ENCODE measurements around the gene ZNF697.

Gene ZNF697

GRCh38 chr1:119675349-119676345, 27.6 kb upstream of the ZNF697 start:
- peak; percentile 85 for DNase-seq (ENCODE audit: extremely low read depth, low read depth)
- peak overlapping the region; percentile 29 for H3K4me3 ChIP-seq (replicated peaks; ENCODE audit: low read depth, low read length)
- TF ChIP-seq CTCF (IDR thresholded peaks at IDR 0.05; ENCODE audit: low read depth, low read length, missing control alignments), result peak; percentile 83

- no peak for TF ChIP-seq CTCF (IDR thresholded peaks at IDR 0.05; ENCODE audit: low read depth, low read length, missing control alignments)
- DNase-seq (ENCODE audit: extremely low read depth, low read depth), result no peak
- H3K4me3 ChIP-seq (replicated peaks; ENCODE audit: low read depth, low read length), result no peak overlapping the region
Observed at GRCh38 chr1:119674835-119675289, 26.8 kb upstream of the ZNF697 start.

GRCh38 chr1:119674111-119674526, 26.1 kb upstream of the ZNF697 start:
- no peak overlapping the region for H3K4me3 ChIP-seq (replicated peaks; ENCODE audit: low read depth, low read length)
- TF ChIP-seq CTCF (IDR thresholded peaks at IDR 0.05; ENCODE audit: low read depth, low read length, missing control alignments), result no peak
- DNase-seq (ENCODE audit: extremely low read depth, low read depth), result no peak

- no peak overlapping the region for H3K4me3 ChIP-seq (replicated peaks; ENCODE audit: low read depth, low read length)
- no peak for DNase-seq (ENCODE audit: extremely low read depth, low read depth)
- TF ChIP-seq CTCF (IDR thresholded peaks at IDR 0.05; ENCODE audit: low read depth, low read length, missing control alignments), result no peak
Observed at GRCh38 chr1:119673171-119673940, 25.3 kb upstream of the ZNF697 start.

GRCh38 chr1:119670898-119671297, 22.8 kb upstream of the ZNF697 start:
- TF ChIP-seq CTCF (IDR thresholded peaks at IDR 0.05; ENCODE audit: low read depth, low read length, missing control alignments), result no peak
- H3K4me3 ChIP-seq (replicated peaks; ENCODE audit: low read depth, low read length), result no peak overlapping the region
- DNase-seq (ENCODE audit: extremely low read depth, low read depth), result no peak

- H3K4me3 ChIP-seq (replicated peaks; ENCODE audit: low read depth, low read length), result no peak overlapping the region
- no peak for TF ChIP-seq CTCF (IDR thresholded peaks at IDR 0.05; ENCODE audit: low read depth, low read length, missing control alignments)
- DNase-seq (ENCODE audit: extremely low read depth, low read depth), result no peak
Observed at GRCh38 chr1:119667173-119667572, 19.1 kb upstream of the ZNF697 start.

Measured in HFF-Myc (cell line).